C1 segment of cervical spinal cord (tissue), 14 donors: ENCODE results near the gene GNL1.
"Not testable (repeated sequence)": the region's sequence is repeated elsewhere in the genome, so short reads cannot be mapped to it uniquely, and the experiment has no call there.

Experiments used
- DNase-seq, 14 donors: peaks; one replicate each; lab custom pipeline; 2025; lab: John Stamatoyannopoulos, UW

Gene GNL1

DNA sequence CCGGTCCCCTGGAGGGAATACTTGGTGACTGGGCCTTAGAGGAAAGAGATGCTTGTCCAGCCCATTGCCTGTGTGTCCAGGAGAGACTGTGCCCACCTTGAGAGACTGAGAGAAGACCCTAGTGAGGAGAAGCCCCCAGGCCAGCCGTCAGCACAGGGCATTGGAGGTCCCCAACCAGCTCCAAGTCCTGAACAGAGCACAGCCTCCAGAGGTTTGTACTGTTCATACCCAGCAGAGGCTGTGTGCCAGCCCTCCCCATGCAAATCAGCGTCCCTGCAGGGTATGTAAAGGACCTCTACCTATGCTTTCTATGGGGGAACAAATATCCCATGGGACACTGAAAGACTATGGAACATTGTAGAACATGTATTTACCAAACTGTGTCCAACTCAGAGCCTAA lies 58.6 kb downstream of the GNL1 start:
- DNase-seq, result no peak

DNA sequence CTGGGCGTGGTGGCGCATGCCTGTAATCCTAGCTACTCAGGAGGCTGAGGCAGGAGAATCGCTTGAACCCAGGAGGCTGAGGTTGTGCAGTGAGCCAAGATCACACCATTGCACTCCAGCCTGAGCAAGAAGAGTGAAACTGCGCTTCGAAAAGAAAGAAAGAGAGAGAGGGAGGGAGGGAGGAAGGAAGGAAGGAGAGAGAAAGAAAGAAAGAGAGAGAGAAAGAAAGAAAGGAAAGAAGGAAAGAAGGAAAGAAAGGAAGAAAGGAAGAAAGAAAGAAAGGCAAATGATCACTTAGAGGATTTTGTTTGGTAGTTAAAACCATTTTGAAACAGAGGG lies 59.1 kb downstream of the GNL1 start:
- DNase-seq, result not testable (repeated sequence)

DNA sequence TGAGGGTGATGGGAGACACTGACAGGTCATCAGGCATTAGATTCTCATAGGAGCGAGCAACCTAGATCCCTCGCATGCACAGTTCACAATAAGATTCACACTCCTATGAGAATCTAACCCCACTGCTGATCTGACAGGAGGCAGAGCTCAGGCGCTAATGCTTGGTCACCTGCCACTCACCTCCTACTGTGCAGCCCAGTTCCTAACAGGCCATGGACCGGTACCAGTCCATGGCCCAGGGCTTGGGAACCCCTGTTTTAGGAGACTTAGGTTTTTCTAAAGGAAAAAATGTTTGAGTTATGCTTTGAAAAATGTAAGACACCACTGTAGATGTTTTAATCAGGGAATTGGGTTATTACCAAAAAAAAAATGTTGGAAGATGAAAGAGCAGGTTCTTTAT lies 60.3 kb downstream of the GNL1 start:
- no peak for DNase-seq

DNA sequence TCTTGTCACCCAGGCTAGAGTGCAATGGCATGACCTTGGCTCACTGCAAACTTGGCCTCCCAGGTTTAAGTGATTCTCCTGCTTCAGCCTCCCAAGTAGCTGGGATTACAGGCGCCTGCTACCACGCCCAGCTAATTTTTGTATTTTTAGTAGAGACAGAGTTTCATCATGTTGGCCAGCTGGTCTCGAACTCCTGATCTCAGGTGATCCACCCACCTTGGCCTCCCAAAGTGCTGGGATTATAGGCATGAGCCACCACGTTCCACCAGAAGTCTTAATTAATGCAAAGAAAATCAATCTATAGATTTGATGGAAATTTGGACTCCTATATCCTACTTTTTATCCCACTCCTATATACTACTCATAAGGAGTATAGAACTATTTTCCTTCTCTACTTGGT lies 61.2 kb downstream of the GNL1 start:
- not testable (repeated sequence) for DNase-seq

DNA sequence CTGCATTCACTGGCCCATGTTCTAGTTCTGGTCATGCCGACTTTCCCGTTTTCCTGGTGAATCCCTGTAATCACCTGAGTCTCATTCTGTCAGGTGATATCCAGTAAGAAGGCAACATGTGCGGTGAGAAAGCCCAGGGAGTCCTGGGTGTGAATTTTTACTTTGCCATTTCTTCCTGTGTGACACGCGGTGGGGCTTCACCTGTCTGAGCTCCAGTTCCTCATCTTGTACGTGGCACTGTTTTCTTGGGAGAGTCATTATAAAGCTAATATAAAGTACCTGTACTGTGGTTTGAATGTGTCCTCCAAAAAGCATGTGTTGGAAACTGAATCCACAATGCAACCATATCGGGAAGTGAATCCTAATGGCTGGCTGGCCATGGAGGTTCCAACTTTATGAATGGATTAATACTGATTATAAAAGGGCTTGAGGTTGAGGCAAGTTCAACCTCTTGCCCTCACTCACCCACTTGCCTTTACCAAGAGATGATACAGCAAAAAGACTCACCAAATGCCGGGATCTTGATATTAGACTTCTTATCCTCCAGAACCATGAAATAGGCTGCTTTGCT lies 61.9 kb downstream of the GNL1 start:
- no peak for DNase-seq

DNA sequence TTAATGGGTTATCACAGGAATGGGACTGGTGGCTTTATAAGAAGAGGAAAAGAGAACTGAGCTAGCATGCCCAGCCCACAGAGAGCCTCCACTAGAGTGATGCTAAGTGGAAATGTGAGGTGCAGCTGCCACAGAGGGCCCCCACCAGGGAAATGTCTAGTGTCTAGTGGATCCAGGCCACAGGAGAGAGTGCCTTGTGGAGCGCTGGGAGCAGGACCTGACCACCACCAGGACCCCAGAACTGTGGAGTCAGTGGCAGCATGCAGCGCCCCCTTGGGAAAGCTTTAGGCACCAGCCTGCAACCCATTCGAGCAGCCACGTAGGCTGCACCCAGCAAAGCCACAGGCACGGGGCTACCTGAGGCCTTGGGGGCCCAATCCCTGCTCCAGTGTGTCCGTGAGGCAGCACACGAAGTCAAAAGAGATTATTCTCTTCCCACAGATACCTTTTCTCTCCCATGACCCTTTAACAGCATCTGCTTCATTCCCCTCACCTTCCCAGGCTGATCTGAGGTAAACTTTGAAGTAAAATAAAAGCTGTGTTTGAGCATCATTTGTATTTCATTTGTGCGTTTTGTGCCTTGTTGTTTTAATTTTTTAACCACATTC lies 62.5 kb downstream of the GNL1 start:
- DNase-seq, result no peak

DNA sequence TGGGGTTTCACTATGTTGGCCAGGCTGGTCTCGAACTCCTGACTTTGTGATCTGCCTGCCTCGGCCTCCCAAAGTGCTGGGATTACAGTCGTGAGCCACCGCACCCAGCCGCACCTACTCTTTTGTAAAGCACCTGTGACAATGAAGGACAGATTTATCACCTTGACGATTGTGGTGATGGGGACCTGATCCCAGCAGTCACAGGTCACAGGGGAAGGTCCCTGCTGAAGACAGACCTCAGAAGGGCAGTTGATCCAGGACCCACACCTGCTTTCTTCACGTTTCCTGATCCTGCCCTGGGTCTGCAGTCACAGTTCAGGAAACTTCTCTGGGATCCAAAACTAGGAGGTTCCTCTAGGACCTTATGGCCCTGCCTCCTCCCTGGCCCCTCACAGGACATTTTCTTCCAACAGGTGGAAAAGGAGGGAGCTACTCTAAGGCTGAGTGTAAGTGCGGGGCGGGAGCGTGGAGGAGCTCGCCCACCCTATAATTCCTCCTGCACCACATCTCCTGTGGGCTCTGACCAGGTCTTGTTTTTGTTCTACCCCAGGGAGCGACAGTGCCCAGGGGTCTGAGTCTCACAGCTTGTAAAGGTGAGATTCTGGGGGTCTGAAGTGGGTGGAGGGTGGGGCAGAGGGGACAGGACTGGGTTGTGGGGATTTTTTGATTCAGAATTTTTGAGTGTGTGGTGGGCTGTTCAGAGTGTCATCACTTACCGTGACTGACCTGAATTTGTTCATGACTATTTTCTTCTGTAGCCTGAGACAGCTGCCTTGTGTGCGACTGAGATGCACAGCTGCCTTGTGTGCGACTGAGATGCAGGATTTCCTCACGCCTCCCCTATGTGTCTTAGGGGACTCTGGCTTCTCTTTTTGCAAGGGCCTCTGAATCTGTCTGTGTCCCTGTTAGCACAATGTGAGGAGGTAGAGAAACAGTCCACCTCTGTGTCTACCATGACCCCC lies 64.0 kb downstream of the GNL1 start:
- no peak for DNase-seq
